NCI-H345 treated with DMSO at 0.1 percent for 48 hours (cell line): ENCODE measurements around the gene RAMP1.
"Not testable (repeated sequence)": the region's sequence is repeated elsewhere in the genome, so short reads cannot be mapped to it uniquely, and the experiment has no call there.

Source experiments
- DNase-seq: peaks from one replicate; lab custom pipeline; 2025; ENCODE audit not compliant: unreplicated experiment; lab: John Stamatoyannopoulos, UW

RAMP1 gene

GRCh38 chr2:237859533-237860272 lies at the start of gene RAMP1:
TSS of gene RAMP1 (plus strand) at chr2:237859623. CDS start at chr2:237859676, 53 bp downstream.
- no peak for DNase-seq

- no peak for DNase-seq
Observed at GRCh38 chr2:237815637-237816036, 43.8 kb upstream of the RAMP1 start.

GRCh38 chr2:237816531-237816930 lies 42.9 kb upstream of the RAMP1 start:
- no peak for DNase-seq

- no peak for DNase-seq
Observed at GRCh38 chr2:237818066-237818473, 41.4 kb upstream of the RAMP1 start.

- DNase-seq = no peak
Observed at GRCh38 chr2:237819231-237819630, 40.2 kb upstream of the RAMP1 start.

GRCh38 chr2:237820421-237820820 lies 39.0 kb upstream of the RAMP1 start:
- DNase-seq = no peak

GRCh38 chr2:237823544-237823943 lies 35.9 kb upstream of the RAMP1 start:
- no peak for DNase-seq

GRCh38 chr2:237824085-237824484 lies 35.3 kb upstream of the RAMP1 start:
- DNase-seq = no peak

- DNase-seq = no peak
Observed at GRCh38 chr2:237827421-237827987, 31.9 kb upstream of the RAMP1 start.

- no peak for DNase-seq
Observed at GRCh38 chr2:237830522-237830921, 28.9 kb upstream of the RAMP1 start.

GRCh38 chr2:237833546-237833945 lies 25.9 kb upstream of the RAMP1 start:
- DNase-seq = no peak

- no peak for DNase-seq
Observed at GRCh38 chr2:237835372-237835771, 24.1 kb upstream of the RAMP1 start.

GRCh38 chr2:237841051-237841450 lies 18.4 kb upstream of the RAMP1 start:
- no peak for DNase-seq

- not testable (repeated sequence) for DNase-seq
Observed at GRCh38 chr2:237848940-237849339, 10.5 kb upstream of the RAMP1 start.

GRCh38 chr2:237854295-237854694 lies 5.1 kb upstream of the RAMP1 start:
- DNase-seq = no peak

- no peak for DNase-seq
Observed at GRCh38 chr2:237857791-237858190, 1.6 kb upstream of the RAMP1 start.

GRCh38 chr2:237858294-237859081 lies 935 bp upstream of the RAMP1 start:
- peak; percentile 10 for DNase-seq

GRCh38 chr2:237859082-237859433 lies 365 bp upstream of the RAMP1 start:
- DNase-seq = no peak

- no peak for DNase-seq
Observed at GRCh38 chr2:237860273-237860935, 981 bp downstream of the RAMP1 start.

- DNase-seq = no peak
Observed at GRCh38 chr2:237861875-237862527, 2.6 kb downstream of the RAMP1 start.

- no peak for DNase-seq
Observed at GRCh38 chr2:237862528-237862895, 3.1 kb downstream of the RAMP1 start.
